ENCODE results near the gene TAS2R39.

TAS2R39 gene

DNA sequence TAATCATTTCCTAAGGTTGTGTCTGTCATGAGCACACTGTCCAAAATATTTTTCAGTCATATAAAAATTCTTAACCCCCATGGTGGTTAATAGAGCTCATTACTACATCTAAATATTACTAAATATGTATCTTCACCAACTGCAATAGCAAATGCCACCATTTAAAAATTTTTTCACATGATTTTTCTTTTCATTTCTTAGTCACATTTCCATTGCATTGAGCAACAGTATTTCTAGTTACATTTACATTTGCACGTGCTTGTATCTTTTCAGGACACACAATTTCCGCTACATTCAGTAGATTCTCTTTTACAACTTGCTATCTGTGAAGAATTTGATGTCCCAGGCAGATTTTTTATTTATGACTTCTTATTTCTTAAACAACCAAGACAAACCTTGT is 33.5 kb downstream of the TAS2R39 start:
- DNase-seq (ENCODE audit: low read depth): no peak

DNA sequence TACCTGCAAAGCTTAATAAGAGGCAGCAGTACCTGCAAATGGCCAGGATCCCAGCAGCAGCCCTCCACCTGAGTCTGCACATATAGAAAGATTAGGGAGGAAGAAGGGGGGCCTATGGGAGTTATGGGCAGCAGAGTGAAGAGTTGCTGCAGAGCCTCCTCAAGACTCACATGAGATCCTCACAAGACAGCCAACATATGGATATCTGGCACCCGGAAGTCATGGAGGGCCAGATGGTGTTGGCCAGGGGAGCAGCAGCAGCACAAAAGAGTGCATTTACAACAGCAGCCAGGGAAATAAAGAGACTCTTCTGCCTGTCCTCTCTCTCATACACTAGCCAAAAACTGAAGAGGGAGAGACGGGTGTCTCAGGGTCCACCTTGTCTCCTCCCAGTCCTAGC is 34.6 kb downstream of the TAS2R39 start:
- no peak for DNase-seq (ENCODE audit: low read depth)

GRCh38 chr7:143221286-143221685 is 38.1 kb downstream of the TAS2R39 start:
- DNase-seq (ENCODE audit: low read depth): no peak

DNA sequence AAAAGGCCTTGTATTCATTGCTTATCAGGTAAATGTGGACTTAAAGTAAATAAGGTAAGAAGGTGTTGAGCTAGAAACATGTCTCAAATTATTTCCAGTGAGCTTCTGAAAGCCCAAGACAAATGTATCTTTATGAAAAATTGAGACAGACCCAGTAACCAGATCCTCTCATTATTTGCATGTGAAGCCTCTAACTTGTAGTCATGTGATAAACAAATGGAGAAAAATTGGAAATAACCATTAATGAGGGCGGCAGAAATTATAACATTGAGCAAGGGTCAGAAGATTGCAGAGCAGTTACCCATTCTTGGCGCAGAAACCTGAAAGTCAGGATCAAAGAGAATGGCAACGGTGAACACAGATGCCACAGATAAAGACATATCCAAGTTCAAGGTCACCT is 38.5 kb downstream of the TAS2R39 start, which contains the start of gene TAS2R40:
TAS2R40 (plus strand) TSS at position 301 of the 400 bp plus-strand sequence; CDS start at position 343, 42 bp downstream.
- no peak for DNase-seq (ENCODE audit: low read depth)

DNA sequence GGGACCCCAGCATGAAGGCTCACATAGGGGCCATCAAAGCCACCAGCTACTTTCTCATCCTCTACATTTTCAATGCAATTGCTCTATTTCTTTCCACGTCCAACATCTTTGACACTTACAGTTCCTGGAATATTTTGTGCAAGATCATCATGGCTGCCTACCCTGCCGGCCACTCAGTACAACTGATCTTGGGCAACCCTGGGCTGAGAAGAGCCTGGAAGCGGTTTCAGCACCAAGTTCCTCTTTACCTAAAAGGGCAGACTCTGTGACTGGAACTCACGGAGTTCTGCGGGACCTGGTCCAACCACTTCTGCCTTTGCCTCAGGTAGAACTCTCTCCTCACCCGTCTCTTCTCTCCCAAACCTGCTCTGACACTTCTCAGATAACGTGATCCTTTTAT is 39.6 kb downstream of the TAS2R39 start:
- no peak for DNase-seq (ENCODE audit: low read depth)

GRCh38 chr7:143223784-143224183 is 40.6 kb downstream of the TAS2R39 start:
- no peak for DNase-seq (ENCODE audit: low read depth)

GRCh38 chr7:143225047-143225446 is 41.8 kb downstream of the TAS2R39 start:
- no peak for DNase-seq (ENCODE audit: low read depth)

GRCh38 chr7:143227806-143228205 is 44.6 kb downstream of the TAS2R39 start:
- no peak for DNase-seq (ENCODE audit: low read depth)

DNA sequence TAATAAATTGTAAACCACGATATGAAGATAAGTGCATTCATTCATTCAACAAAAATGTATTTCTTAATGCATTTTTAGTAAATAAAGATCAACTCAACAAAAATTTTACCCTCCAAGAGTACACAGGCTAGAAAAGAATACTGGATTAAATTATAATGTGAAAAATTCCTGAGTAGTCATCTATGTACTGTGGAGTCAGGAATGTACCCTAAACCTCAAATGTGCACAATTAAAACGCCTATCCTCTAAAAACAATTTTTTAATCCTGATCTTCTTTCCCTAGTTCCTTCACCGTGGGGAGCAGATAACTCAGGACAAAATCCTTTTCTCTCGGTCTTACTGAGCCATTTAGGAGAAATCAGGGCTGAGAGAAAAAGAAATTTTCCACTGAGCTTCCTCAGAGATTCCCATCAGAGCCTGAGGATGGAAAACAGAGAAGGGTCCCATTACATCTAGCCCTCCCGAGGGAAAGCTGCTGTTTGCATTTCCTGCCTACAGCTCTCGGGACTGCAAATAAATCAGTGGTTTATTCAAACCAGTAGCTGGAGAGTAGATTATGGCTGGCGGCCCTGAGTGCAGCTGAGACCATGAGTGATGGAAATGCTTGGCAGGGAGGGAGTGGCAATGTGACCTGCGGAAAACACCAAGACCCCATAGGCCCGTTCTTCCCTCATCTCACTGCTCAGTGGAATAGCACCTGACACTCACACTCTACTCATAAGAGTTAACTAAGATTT is 46.0 kb downstream of the TAS2R39 start:
- DNase-seq (ENCODE audit: low read depth): no peak

DNA sequence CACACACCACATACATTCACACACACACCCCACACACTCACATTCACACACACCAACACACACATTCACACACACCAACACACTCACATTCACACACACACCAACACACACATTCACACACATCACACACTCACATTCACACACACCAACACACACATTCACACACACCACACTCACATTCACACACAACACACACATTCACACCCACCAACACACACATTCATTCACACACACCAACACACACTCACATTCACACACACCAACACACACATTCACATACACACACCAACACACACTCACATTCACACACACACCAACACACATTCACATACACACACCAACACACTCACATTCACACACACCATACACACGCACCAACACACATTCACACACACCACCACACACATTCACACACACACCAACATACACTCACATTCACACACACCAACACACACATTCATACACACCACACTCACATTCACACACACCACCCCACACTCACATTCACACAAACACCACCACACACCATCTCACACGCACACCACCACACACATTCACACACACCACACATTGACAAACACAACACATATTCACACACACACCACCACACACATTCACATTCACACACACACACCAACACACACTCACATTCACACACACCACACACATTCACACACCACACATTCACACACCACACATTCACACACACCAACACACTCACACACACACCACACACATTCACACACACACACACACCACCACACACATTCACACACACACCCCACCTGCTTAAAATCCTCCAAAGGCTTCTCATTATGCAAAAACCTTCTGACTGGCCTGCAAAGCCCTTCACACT is 47.6 kb downstream of the TAS2R39 start:
- DNase-seq (ENCODE audit: low read depth): no peak
